ENCODE data around the gene SH3PXD2A. TPM values are rescaled to one million over a fixed set of nuclear protein-coding genes. Genes with fewer than 3 reads are reported as not detected.

The SH3PXD2A gene
- total and polyA plus RNA-seq, 9 of the 15 experiments (the other 6 are each of a cell fraction or from before 2014, with no cell fraction given) = 0.41 to 9.3 (median 2.5) TPM

- TF ChIP-seq KDM1A (IDR thresholded peaks at IDR 0.05) (no peak), MYNN (IDR thresholded peaks at IDR 0.05) (no peak), MYNN (CRISPR knock-in tag; IDR thresholded peaks at IDR 0.05) (no peak), CTCFL (IDR thresholded peaks at IDR 0.05; ENCODE audit: borderline replicate concordance, insufficient read depth, low read depth, low read length, poor library complexity, severe bottlenecking) (no peak)
Observed at GRCh38 chr10:103836273-103836672, 19.1 kb downstream of the SH3PXD2A start (continued).

GRCh38 chr10:103835096-103836050 lies 20.0 kb downstream of the SH3PXD2A start:
- H3K27ac ChIP-seq (ENCODE audit: extremely low read depth, low read depth, low read length) = no peak overlapping the region
- DNase-seq (ENCODE audit: extremely low read depth in 1 of 4, low spot score in 3 of 4) (no peak), FAIRE-seq (no peak), ATAC-seq (no peak; the same call in 2 of the 3 replicates)
- no peaks in the 10 kb centered on the region for H4K20me1 ChIP-seq (replicated peaks; ENCODE audit: control insufficient read depth, insufficient read depth, low read length)
- no peaks in the 10 kb centered on the region for H3K9me1 ChIP-seq (ENCODE audit: control insufficient read depth, insufficient read depth, low read length)
- 0 out of 2 replicates have a peak, but pooled peaks have one; percentile 11 for TF ChIP-seq NFE2 (IDR thresholded peaks at IDR 0.05; ENCODE audit: low read depth)
- no peak for TF ChIP-seq ATF6 (CRISPR knock-in tag; IDR thresholded peaks at IDR 0.05)
- in situ Hi-C loops (cut with MboI) (no loop called here), intact Hi-C loops (cut with micrococcal nuclease) (no loop called here)
- peaks cover 10 to 37% of the 10 kb centered on the region in 2 experiments; a peak in 4 of 5 replicates for H3K27me3 ChIP-seq (ENCODE audit: control insufficient read depth in 2 of 2, insufficient read depth in 2 of 2, low read length in 2 of 2)
- H3K9ac ChIP-seq (ENCODE audit: insufficient read depth in 1 of 2, low read depth in 2 of 2, low read length in 2 of 2) = no peak overlapping the region; a peak in 1 of 4 replicates
- H3K4me2 ChIP-seq (ENCODE audit: insufficient read depth, low read length) = no peak overlapping the region
- ChIA-PET CTCF (ENCODE audit: low intra/inter-chr PET ratio) (no interaction called here), POLR2A (interaction anchor here (0.7 to 0.8 kb wide), 2 partner anchors 19 to 109 kb away, joined by 3 read pairs; no protein-coding TSS in a partner anchor)
- no TSS peak for BruUV-seq (replicated peaks)
- 14% methylated on average over 16 of the region's 20 CpGs for WGBS (ENCODE audit: insufficient coverage, low coverage, missing lambda C conversion rate)
- H3K9me3 ChIP-seq (replicated peaks; ENCODE audit: control insufficient read depth, insufficient read depth, low read depth, low read length) = peaks cover 3% of the 10 kb centered on the region; the same call in 1 of the 2 replicates
- H3K4me3 ChIP-seq = no peak overlapping the region
- no peaks in the 10 kb centered on the region; a peak in 3 of 5 replicates for H3K4me1 ChIP-seq (replicated peaks in 1 of 2; ENCODE audit: control insufficient read depth in 2 of 2, insufficient read depth in 2 of 2, low read length in 2 of 2)
- no peaks in the 10 kb centered on the region for H3K79me2 ChIP-seq (ENCODE audit: control insufficient read depth, insufficient read depth, low read length)
- H3K36me3 ChIP-seq (ENCODE audit: control insufficient read depth, insufficient read depth, low read length) = no peaks in the 10 kb centered on the region
- H2AFZ ChIP-seq (ENCODE audit: low read depth, low read length) = no peak overlapping the region

All from K562 (cell line).